Testis (tissue), 3 donors: Measurements from ENCODE around the gene NKX1-2. TPM values are rescaled to one million over a fixed set of nuclear protein-coding genes. Genes with fewer than 3 reads are reported as not detected.

Experiments
- DNase-seq: peaks from one replicate; pipeline ENCODE4 v3.0.0-alpha.2; 2019
- H3K27ac ChIP-seq, 2 donors: fragments of 200-600 bp; sonication (generic); one replicate each; pipeline ENCODE4 v1.5.1; 2019
- H3K27me3 ChIP-seq: fragments of 200-600 bp; sonication (generic); one replicate; pipeline ENCODE4 v1.5.1; 2019
- H3K36me3 ChIP-seq: fragments of 200-600 bp; sonication (generic); one replicate; pipeline ENCODE4 v1.5.1; 2017; ENCODE audit warnings: low read depth; ENCODE audit errors: missing control alignments
- H3K4me1 ChIP-seq: fragments of 200-600 bp; sonication (generic); one replicate; pipeline ENCODE4 v1.5.1; 2019
- H3K4me3 ChIP-seq, 2 donors: fragments of 200-600 bp; sonication (generic); one replicate each; pipeline ENCODE4 v1.5.1; 2017 to 2019
- H3K9me3 ChIP-seq: fragments of 200-600 bp; sonication (generic); one replicate; pipeline ENCODE4 v1.5.1; 2017
- CTCF ChIP-seq, 3 experiments: fragments of 450-650 bp in 2 of 3; fragments of 200-600 bp in 1 of 3; sonication (generic) in 1 of 3; IDR thresholded peaks; one replicate each; pipeline ENCODE4 v1.5.1; 2016 to 2019; ENCODE audit warnings: antibody characterized with exemption in 3 of 3, mild to moderate bottlenecking in 2 of 3, moderate library complexity in 1 of 3
- POLR2A ChIP-seq: fragments of 450-650 bp; IDR thresholded peaks from one replicate; pipeline ENCODE4 v1.6.1; 2017; ENCODE audit warnings: antibody characterized with exemption, mild to moderate bottlenecking, moderate library complexity
- WGBS, 2 donors: methylation state at CpG; one replicate each; pipeline ENCODE4 v1.1.5; 2018; 5-methylcytosine and 5-hydroxymethylcytosine counted together
- intact Hi-C: fragments of 100-400 bp; cut with DNase I; formaldehyde crosslinking; loops from one replicate; pipeline ENCODE4 v1.15.1; 2023; ENCODE audit warnings: low total_unique reads
- polyA plus RNA-seq: library from polyadenylated mRNA; stranded (reverse); fragments of 350-450 nt; fragmentation: Illumina TruSeq; extraction: RNeasy Lipid Tissue Mini Kit (QIAGEN cat#74804); gene quantifications from one replicate; pipeline ENCODE4 v1.2.3, GENCODE V29; 2014; ENCODE audit warnings: low read depth, low replicate concordance; ENCODE audit not compliant: insufficient read depth
- total RNA-seq, 2 donors: library from RNA; depleted of rRNA; stranded (reverse); fragments of >200 nt; gene quantifications; one replicate each; pipeline ENCODE4 v1.2.3, GENCODE V29; 2016

Gene NKX1-2
- total and polyA plus RNA-seq, 3 donors from 2014 or later = 0.06 to 0.08 TPM; not detected in 1

GRCh38 chr10:124422742-124423141 is 27.1 kb downstream of the NKX1-2 start:
- TF ChIP-seq CTCF (IDR thresholded peaks at IDR 0.05) (no peak), POLR2A (no peak)
- H3K27me3 ChIP-seq = no peaks in the 10 kb centered on the region
- H3K4me1 ChIP-seq = peaks cover 17% of the 10 kb centered on the region
- intact Hi-C loops = no loop called here
- no peak overlapping the region for H3K27ac ChIP-seq
- no peak overlapping the region for H3K4me3 ChIP-seq
- WGBS, 2 donors = 88 to 92% methylated on average over 12 of the region's 12 CpGs
- H3K9me3 ChIP-seq = no peaks in the 10 kb centered on the region
- H3K36me3 ChIP-seq = no peaks in the 10 kb centered on the region
- DNase-seq = no peak

- Histone ChIP-seq H3K27me3 (no peaks in the 10 kb centered on the region), H3K4me3 (no peak overlapping the region), H3K4me1 (peaks cover 27% of the 10 kb centered on the region), H3K9me3 (no peaks in the 10 kb centered on the region), H3K36me3 (no peaks in the 10 kb centered on the region), H3K27ac (no peak overlapping the region)
- WGBS, 2 donors = 29 to 33% methylated on average over 1 of the region's 1 CpG
- TF ChIP-seq POLR2A = no peak
- no peak for TF ChIP-seq CTCF (IDR thresholded peaks at IDR 0.05)
- DNase-seq = no peak
- intact Hi-C loops = no loop called here
Measured at GRCh38 chr10:124420254-124420653, 29.6 kb downstream of the NKX1-2 start.

- DNase-seq = no peak
Measured at GRCh38 chr10:124419635-124420034, 30.2 kb downstream of the NKX1-2 start.

GRCh38 chr10:124418726-124419501 is 30.9 kb downstream of the NKX1-2 start, which contains the start of gene OAT:
TSS of gene OAT (minus strand) at chr10:124418923. CDS start at chr10:124412171, 6,752 bp downstream.
- peak; percentile 4 to 7 (median 7) for TF ChIP-seq CTCF (IDR thresholded peaks at IDR 0.05)
- peak; percentile 97 for TF ChIP-seq POLR2A
- peaks cover 38% of the 10 kb centered on the region for H3K4me1 ChIP-seq
- DNase-seq = peak; percentile 99
- no peaks in the 10 kb centered on the region for H3K36me3 ChIP-seq
- H3K27ac ChIP-seq = peak within 1 kb of the TSS; percentile 90 to 97
- no peaks in the 10 kb centered on the region for H3K27me3 ChIP-seq
- intact Hi-C loops = no loop called here
- WGBS, 2 donors = 1 to 8% methylated on average over 7 to 50 of the region's 70 CpGs
- H3K4me3 ChIP-seq = peak within 1 kb of the TSS; percentile 87 to 91
- H3K9me3 ChIP-seq = no peaks in the 10 kb centered on the region

More at GRCh38 chr10:124419635-124420034, 30.2 kb downstream of the NKX1-2 start:
- intact Hi-C loops = no loop called here
- no peaks in the 10 kb centered on the region for H3K27me3 ChIP-seq
- H3K27ac ChIP-seq = peak overlapping the region in 1 of 2 donors; percentile 90
- WGBS, 2 donors = 67 to 74% methylated on average over 10 of the region's 10 CpGs
- peaks cover 31% of the 10 kb centered on the region for H3K4me1 ChIP-seq
- H3K9me3 ChIP-seq = no peaks in the 10 kb centered on the region
- peak overlapping the region in 1 of 2 donors; percentile 87 for H3K4me3 ChIP-seq
- TF ChIP-seq POLR2A (no peak), CTCF (IDR thresholded peaks at IDR 0.05) (no peak)
- no peaks in the 10 kb centered on the region for H3K36me3 ChIP-seq
